ENCODE data around the gene TRPM2. TPM values are rescaled to one million over a fixed set of nuclear protein-coding genes. Genes with fewer than 3 reads are reported as not detected.

The TRPM2 gene
- total RNA-seq, 1 donor from 2014 or later = 1.6 TPM

DNA sequence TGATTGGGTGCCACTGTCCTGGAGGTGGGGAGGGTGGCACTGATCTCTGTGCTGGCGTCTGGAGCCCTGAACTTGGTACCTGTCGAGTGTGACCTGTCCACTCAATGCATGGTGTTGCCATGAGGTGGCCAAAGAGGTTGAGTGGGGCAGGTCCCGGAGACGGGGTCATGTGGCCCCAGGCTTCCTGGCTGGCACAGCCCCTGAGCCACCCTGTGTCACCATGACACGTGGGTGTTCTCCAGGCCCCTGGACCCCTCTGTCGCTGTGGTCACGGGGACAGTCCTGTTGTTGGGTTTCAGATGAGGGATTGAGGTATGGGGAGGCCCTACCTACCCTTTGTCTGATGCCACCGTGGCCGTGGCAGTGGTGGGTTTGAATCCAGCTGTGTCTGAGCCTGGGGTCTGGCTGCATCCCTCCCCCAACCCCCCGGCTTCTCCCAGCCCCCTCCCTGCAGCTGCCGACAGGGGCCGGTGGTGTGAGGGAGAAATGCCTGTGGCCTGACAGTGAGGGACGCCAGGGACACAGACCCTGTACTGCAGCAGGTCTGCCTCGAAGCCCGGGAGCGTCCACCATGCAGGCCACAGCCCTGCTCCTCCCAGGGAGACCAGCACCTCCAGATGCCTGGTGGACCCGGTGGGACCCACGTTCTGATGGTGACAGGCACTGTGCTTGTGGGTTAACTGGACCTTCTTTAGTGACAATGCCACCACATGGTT, 12.0 kb downstream of the TRPM2 start:
- Histone ChIP-seq H3K4me3 (ENCODE audit: low read length in 3 of 3) (no peak overlapping the region), H3K27me3 (ENCODE audit: control insufficient read depth in 3 of 3, insufficient read depth in 3 of 3, low read length in 3 of 3) (peaks cover 21 to 31% (median 24%) of the 10 kb centered on the region in 3 donors), H3K4me1 (ENCODE audit: control insufficient read depth in 3 of 3, insufficient read depth in 3 of 3, low read length in 3 of 3) (peaks cover 0 to 4% (median 3%) of the 10 kb centered on the region in 3 donors), H3K9ac (ENCODE audit: low read depth in 1 of 3, low read length in 3 of 3) (no peak overlapping the region), H3K36me3 (ENCODE audit: control insufficient read depth in 3 of 3, insufficient read depth in 3 of 3, low read length in 3 of 3) (no peaks in the 10 kb centered on the region), H3K9me3 (ENCODE audit: control insufficient read depth in 3 of 3, low read length in 3 of 3) (peaks cover 0 to 2% (median 0%) of the 10 kb centered on the region in 3 donors), H3K27ac (ENCODE audit: low read depth, low read length) (no peak overlapping the region)

DNA sequence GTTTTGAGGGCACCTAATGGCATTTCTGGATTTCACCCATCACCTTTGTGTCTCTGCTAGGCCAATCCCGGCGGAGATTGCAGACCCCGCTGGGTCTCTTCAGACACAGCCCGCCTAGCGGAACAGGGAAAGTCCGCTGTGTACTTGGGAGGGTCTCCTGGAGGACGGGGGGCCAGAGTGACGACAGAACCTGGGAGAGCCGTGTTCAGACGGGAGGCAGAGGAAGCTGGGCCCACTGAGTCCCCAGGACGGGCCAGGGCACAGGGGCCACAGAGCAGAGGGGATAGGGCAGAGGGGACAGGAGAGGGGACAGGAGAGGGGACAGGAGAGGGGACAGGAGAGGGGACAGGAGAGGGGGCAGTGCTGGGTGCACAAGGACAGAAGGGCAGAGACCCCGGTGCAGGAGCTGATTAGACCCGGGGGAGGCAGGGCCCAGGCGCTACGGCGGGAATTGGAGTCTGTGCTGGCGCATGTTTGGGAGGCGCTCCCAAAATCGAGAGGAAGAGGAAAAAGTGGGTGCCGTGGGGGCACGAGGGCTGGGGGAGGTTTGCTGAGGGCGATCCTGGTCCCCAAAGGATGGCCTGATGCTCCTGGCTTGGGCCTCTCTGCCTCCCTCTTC, 12.7 kb downstream of the TRPM2 start:
- no peak overlapping the region for H3K9ac ChIP-seq (ENCODE audit: low read depth in 1 of 3, low read length in 3 of 3)
- H3K4me1 ChIP-seq (ENCODE audit: control insufficient read depth in 3 of 3, insufficient read depth in 3 of 3, low read length in 3 of 3) = peaks cover 0 to 6% (median 4%) of the 10 kb centered on the region in 3 donors
- no peak overlapping the region for H3K27ac ChIP-seq (ENCODE audit: low read depth, low read length)
- no peak overlapping the region for H3K4me3 ChIP-seq (ENCODE audit: low read length in 3 of 3)
- H3K27me3 ChIP-seq (ENCODE audit: control insufficient read depth in 3 of 3, insufficient read depth in 3 of 3, low read length in 3 of 3) = peaks cover 27 to 37% (median 27%) of the 10 kb centered on the region in 3 donors
- peaks cover 0 to 2% (median 0%) of the 10 kb centered on the region in 3 donors for H3K9me3 ChIP-seq (ENCODE audit: control insufficient read depth in 3 of 3, low read length in 3 of 3)
- no peaks in the 10 kb centered on the region for H3K36me3 ChIP-seq (ENCODE audit: control insufficient read depth in 3 of 3, insufficient read depth in 3 of 3, low read length in 3 of 3)

GRCh38 chr21:44366586-44367211, 13.3 kb downstream of the TRPM2 start:
- H3K27me3 ChIP-seq (ENCODE audit: control insufficient read depth in 3 of 3, insufficient read depth in 3 of 3, low read length in 3 of 3) = peaks cover 27 to 38% (median 27%) of the 10 kb centered on the region in 3 donors

DNA sequence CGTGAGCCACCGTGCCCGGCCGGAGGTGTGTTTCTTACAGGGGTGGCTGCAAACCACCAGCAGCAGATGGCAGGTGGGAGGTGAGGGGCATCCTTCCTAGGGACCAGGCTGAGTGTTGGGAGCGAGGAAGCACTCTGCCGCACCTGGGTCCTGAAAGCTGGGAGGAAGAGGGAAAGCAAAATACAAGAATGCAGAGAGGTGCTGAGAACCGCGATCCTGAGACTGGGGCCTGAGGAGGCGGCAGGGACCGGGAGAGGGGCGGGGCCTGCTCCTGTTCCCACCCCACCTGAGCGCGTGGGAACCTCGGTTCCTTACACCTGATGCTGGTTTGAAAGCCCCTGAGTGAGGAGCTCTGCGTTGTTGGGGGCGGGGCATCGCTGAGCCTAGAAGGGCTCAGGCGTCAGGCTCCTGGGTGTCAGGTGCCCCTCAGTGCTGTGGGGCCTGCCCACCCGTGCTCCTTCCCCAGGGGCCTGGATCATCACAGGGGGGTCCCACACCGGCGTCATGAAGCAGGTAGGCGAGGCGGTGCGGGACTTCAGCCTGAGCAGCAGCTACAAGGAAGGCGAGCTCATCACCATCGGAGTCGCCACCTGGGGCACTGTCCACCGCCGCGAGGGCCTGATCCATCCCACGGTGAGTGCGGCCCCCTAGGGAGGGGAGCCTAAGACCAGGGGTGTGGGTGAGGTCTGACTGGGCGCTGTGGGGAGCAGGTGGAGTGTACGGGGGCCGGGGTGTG, 15.5 kb downstream of the TRPM2 start:
- Histone ChIP-seq H3K36me3 (ENCODE audit: control insufficient read depth in 3 of 3, insufficient read depth in 3 of 3, low read length in 3 of 3) (no peaks in the 10 kb centered on the region), H3K27ac (ENCODE audit: low read depth, low read length) (no peak overlapping the region), H3K9me3 (ENCODE audit: control insufficient read depth in 3 of 3, low read length in 3 of 3) (peaks cover 0 to 2% (median 0%) of the 10 kb centered on the region in 3 donors), H3K27me3 (ENCODE audit: control insufficient read depth in 3 of 3, insufficient read depth in 3 of 3, low read length in 3 of 3) (peaks cover 24 to 38% (median 28%) of the 10 kb centered on the region in 3 donors), H3K4me1 (ENCODE audit: control insufficient read depth in 3 of 3, insufficient read depth in 3 of 3, low read length in 3 of 3) (peaks cover 0 to 6% (median 4%) of the 10 kb centered on the region in 3 donors), H3K9ac (ENCODE audit: low read depth in 1 of 3, low read length in 3 of 3) (no peak overlapping the region), H3K4me3 (ENCODE audit: low read length in 3 of 3) (no peak overlapping the region)

More at GRCh38 chr21:44366586-44367211, 13.3 kb downstream of the TRPM2 start:
- H3K9me3 ChIP-seq (ENCODE audit: control insufficient read depth in 3 of 3, low read length in 3 of 3) = peaks cover 0 to 2% (median 0%) of the 10 kb centered on the region in 3 donors
- no peak overlapping the region for H3K27ac ChIP-seq (ENCODE audit: low read depth, low read length)
- no peak overlapping the region for H3K9ac ChIP-seq (ENCODE audit: low read depth in 1 of 3, low read length in 3 of 3)
- no peaks in the 10 kb centered on the region for H3K36me3 ChIP-seq (ENCODE audit: control insufficient read depth in 3 of 3, insufficient read depth in 3 of 3, low read length in 3 of 3)
- H3K4me1 ChIP-seq (ENCODE audit: control insufficient read depth in 3 of 3, insufficient read depth in 3 of 3, low read length in 3 of 3) = peaks cover 0 to 6% (median 4%) of the 10 kb centered on the region in 3 donors
- H3K4me3 ChIP-seq (ENCODE audit: low read length in 3 of 3) = no peak overlapping the region

DNA sequence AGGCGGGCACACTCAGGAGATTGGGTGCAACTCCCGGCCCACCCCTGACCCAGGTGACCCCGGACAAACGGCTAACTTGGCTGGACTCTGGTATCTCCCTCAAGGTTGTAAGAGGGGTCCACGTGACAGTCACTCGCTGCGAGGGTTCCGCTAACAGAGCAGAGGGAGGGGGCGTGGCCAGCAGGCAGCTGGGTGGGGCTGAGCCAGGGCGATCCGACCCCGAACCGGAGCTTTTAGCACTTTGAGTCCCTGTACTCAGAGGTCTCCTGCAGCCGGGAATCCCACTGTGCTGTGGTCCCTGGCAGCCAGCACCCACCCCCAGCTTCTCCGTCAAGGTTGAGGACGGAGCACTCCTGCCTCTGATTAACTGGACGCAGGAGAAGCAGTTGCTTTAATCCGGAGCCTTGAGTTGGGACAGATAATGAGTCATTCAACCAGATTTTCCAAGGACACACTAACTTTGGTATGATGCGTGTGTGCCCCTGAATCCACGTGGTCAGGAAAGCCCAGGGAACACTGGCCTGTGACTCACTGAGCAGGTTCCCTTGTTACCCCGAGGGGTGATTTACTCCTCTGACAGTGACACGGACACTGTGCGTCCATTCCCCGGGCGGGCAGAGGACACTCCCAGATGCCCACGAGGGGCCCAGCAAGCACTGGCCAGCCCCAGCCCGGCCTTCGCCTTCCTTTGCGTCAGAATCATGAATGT, 16.8 kb downstream of the TRPM2 start:
- H3K4me3 ChIP-seq (ENCODE audit: low read length in 3 of 3) = no peak overlapping the region
- peaks cover 22 to 41% (median 33%) of the 10 kb centered on the region in 3 donors for H3K27me3 ChIP-seq (ENCODE audit: control insufficient read depth in 3 of 3, insufficient read depth in 3 of 3, low read length in 3 of 3)
- no peaks in the 10 kb centered on the region for H3K36me3 ChIP-seq (ENCODE audit: control insufficient read depth in 3 of 3, insufficient read depth in 3 of 3, low read length in 3 of 3)
- H3K9ac ChIP-seq (ENCODE audit: low read depth in 1 of 3, low read length in 3 of 3) = no peak overlapping the region
- H3K27ac ChIP-seq (ENCODE audit: low read depth, low read length) = no peak overlapping the region
- no peaks in the 10 kb centered on the region for H3K9me3 ChIP-seq (ENCODE audit: control insufficient read depth in 3 of 3, low read length in 3 of 3)
- H3K4me1 ChIP-seq (ENCODE audit: control insufficient read depth in 3 of 3, insufficient read depth in 3 of 3, low read length in 3 of 3) = peaks cover 0 to 6% (median 4%) of the 10 kb centered on the region in 3 donors

- Histone ChIP-seq H3K4me1 (ENCODE audit: control insufficient read depth in 3 of 3, insufficient read depth in 3 of 3, low read length in 3 of 3) (peaks cover 0 to 6% (median 4%) of the 10 kb centered on the region in 3 donors), H3K9ac (ENCODE audit: low read depth in 1 of 3, low read length in 3 of 3) (no peak overlapping the region), H3K4me3 (ENCODE audit: low read length in 3 of 3) (no peak overlapping the region), H3K36me3 (ENCODE audit: control insufficient read depth in 3 of 3, insufficient read depth in 3 of 3, low read length in 3 of 3) (no peaks in the 10 kb centered on the region), H3K27me3 (ENCODE audit: control insufficient read depth in 3 of 3, insufficient read depth in 3 of 3, low read length in 3 of 3) (peaks cover 26 to 41% (median 40%) of the 10 kb centered on the region in 3 donors), H3K27ac (ENCODE audit: low read depth, low read length) (no peak overlapping the region), H3K9me3 (ENCODE audit: control insufficient read depth in 3 of 3, low read length in 3 of 3) (no peaks in the 10 kb centered on the region)
Observed at GRCh38 chr21:44370786-44371410, 17.5 kb downstream of the TRPM2 start.

DNA sequence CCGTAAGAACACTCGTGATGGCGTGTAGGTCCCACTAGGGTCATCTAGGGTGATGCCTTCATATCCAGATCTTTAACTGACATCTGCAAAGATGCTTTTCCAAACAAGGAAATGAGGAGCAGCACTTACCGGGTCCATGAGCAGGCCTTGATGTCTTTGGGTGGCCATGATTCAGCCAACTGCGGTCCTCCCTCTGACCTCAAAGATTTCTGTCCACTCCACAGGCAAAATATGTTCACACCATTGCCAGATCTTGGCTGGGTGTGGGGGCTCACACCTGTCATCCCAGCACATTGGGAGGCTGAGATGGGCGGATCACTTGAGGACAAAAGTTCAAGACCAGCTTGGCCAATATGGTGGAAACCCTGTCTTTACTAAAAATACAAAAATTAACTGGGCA, 18.2 kb downstream of the TRPM2 start:
- peaks cover 29 to 45% (median 42%) of the 10 kb centered on the region in 3 donors for H3K27me3 ChIP-seq (ENCODE audit: control insufficient read depth in 3 of 3, insufficient read depth in 3 of 3, low read length in 3 of 3)
- no peak overlapping the region for H3K9ac ChIP-seq (ENCODE audit: low read depth in 1 of 3, low read length in 3 of 3)

DNA sequence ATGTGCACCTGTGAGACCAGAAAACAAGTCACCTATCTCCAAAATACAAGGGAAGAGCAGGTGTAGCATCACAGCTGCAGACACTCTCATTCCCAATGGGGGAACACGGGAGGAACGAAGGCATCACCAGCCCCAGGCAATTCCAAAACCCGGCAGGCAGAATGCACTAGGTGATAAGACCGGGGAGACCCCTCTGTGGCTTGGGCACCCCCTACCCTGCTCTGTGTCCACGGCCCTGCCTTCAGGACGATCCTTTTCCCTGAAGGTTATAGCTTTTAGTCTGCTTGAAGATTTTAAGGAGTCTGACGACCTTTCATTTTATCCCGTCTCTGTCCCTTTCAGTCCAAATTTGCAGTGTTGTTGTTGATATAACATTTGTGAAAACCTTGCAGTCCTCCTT, 19.2 kb downstream of the TRPM2 start:
- peaks cover 31 to 51% (median 49%) of the 10 kb centered on the region in 3 donors for H3K27me3 ChIP-seq (ENCODE audit: control insufficient read depth in 3 of 3, insufficient read depth in 3 of 3, low read length in 3 of 3)
- no peaks in the 10 kb centered on the region for H3K9me3 ChIP-seq (ENCODE audit: control insufficient read depth in 3 of 3, low read length in 3 of 3)
- H3K27ac ChIP-seq (ENCODE audit: low read depth, low read length) = no peak overlapping the region
- H3K9ac ChIP-seq (ENCODE audit: low read depth in 1 of 3, low read length in 3 of 3) = no peak overlapping the region
- no peaks in the 10 kb centered on the region for H3K36me3 ChIP-seq (ENCODE audit: control insufficient read depth in 3 of 3, insufficient read depth in 3 of 3, low read length in 3 of 3)
- H3K4me3 ChIP-seq (ENCODE audit: low read length in 3 of 3) = no peak overlapping the region
- peaks cover 0 to 6% (median 4%) of the 10 kb centered on the region in 3 donors for H3K4me1 ChIP-seq (ENCODE audit: control insufficient read depth in 3 of 3, insufficient read depth in 3 of 3, low read length in 3 of 3)

More for the DNA sequence above, 18.2 kb downstream of the TRPM2 start:
- H3K4me1 ChIP-seq (ENCODE audit: control insufficient read depth in 3 of 3, insufficient read depth in 3 of 3, low read length in 3 of 3) = peaks cover 0 to 6% (median 4%) of the 10 kb centered on the region in 3 donors
- H3K36me3 ChIP-seq (ENCODE audit: control insufficient read depth in 3 of 3, insufficient read depth in 3 of 3, low read length in 3 of 3) = no peaks in the 10 kb centered on the region
- H3K27ac ChIP-seq (ENCODE audit: low read depth, low read length) = no peak overlapping the region
- H3K4me3 ChIP-seq (ENCODE audit: low read length in 3 of 3) = no peak overlapping the region
- no peaks in the 10 kb centered on the region for H3K9me3 ChIP-seq (ENCODE audit: control insufficient read depth in 3 of 3, low read length in 3 of 3)

Measured in skeletal muscle tissue (tissue), 4 donors.